ENCODE results near the gene ITGAV. TPM values are rescaled to one million over a fixed set of nuclear protein-coding genes. Genes with fewer than 3 reads are reported as not detected.

Gene ITGAV
- total RNA-seq, 6 donors from 2014 or later, result 19.9 to 75.4 (median 58.7) TPM

GRCh38 chr2:186704897-186705296, 115.0 kb downstream of the ITGAV start:
- H3K36me3 ChIP-seq, result no peaks in the 10 kb centered on the region
- no peak for ATAC-seq (ENCODE audit: low FRiP score in 2 of 2)
- TF ChIP-seq POLR2A (IDR thresholded peaks at IDR 0.05), result no peak
- TF ChIP-seq EP300 (IDR thresholded peaks at IDR 0.05), result no peak
- TF ChIP-seq CTCF (IDR thresholded peaks at IDR 0.05), result no peak
- TF ChIP-seq POLR2AphosphoS5 (IDR thresholded peaks at IDR 0.05), result no peak
- no peak for DNase-seq
- no peaks in the 10 kb centered on the region for H3K9me3 ChIP-seq
- no peaks in the 10 kb centered on the region for H3K4me1 ChIP-seq
- no peak overlapping the region for H3K4me3 ChIP-seq
- no peaks in the 10 kb centered on the region for H3K27me3 ChIP-seq
- 88 to 90% methylated on average over 3 of the region's 3 CpGs for WGBS, 2 donors
- H3K27ac ChIP-seq, result no peak overlapping the region

- no peaks in the 10 kb centered on the region for H3K36me3 ChIP-seq
- TF ChIP-seq POLR2A (IDR thresholded peaks at IDR 0.05) (no peak), EP300 (IDR thresholded peaks at IDR 0.05) (no peak), CTCF (IDR thresholded peaks at IDR 0.05) (no peak), POLR2AphosphoS5 (IDR thresholded peaks at IDR 0.05) (no peak)
- H3K9me3 ChIP-seq, result no peaks in the 10 kb centered on the region
- 88 to 89% methylated on average over 6 of the region's 6 CpGs for WGBS, 2 donors
- H3K4me3 ChIP-seq, result no peak overlapping the region
- ATAC-seq (ENCODE audit: low FRiP score in 2 of 2), result no peak
- no peaks in the 10 kb centered on the region for H3K27me3 ChIP-seq
- no peak overlapping the region for H3K27ac ChIP-seq
- no peak for DNase-seq
- H3K4me1 ChIP-seq, result no peaks in the 10 kb centered on the region
Measured at GRCh38 chr2:186709529-186710450, 119.9 kb downstream of the ITGAV start.

DNA sequence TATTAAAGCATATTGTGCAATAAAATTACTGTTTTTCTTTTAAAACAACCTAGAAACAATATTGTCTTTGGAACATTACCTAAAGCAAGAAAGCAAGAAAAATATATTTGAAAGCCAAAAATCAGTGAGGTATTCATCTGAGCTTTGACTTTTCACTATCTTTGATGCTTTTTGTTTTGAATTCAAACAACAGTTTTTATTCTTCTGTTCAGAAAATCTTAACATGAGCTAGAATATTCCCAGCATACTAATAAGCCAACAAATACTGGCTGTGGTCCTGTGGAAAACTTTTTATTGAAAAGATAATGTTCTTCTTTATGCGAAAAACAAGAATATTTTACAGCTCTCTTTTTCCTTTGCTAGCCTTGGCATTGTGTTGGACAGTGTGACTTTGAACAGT, 123.8 kb downstream of the ITGAV start:
- H3K27me3 ChIP-seq, result no peaks in the 10 kb centered on the region
- no peaks in the 10 kb centered on the region for H3K9me3 ChIP-seq
- H3K4me1 ChIP-seq, result no peaks in the 10 kb centered on the region
- TF ChIP-seq POLR2AphosphoS5 (IDR thresholded peaks at IDR 0.05), result no peak
- TF ChIP-seq EP300 (IDR thresholded peaks at IDR 0.05), result no peak
- no peak overlapping the region for H3K4me3 ChIP-seq
- no peak overlapping the region for H3K27ac ChIP-seq
- no peaks in the 10 kb centered on the region for H3K36me3 ChIP-seq
- DNase-seq, result no peak
- no peak for ATAC-seq (ENCODE audit: low FRiP score in 2 of 2)
- WGBS, 2 donors, result 89 to 90% methylated on average over 1 of the region's 1 CpG

GRCh38 chr2:186714611-186715010, 124.8 kb downstream of the ITGAV start:
- no peak for ATAC-seq (ENCODE audit: low FRiP score in 2 of 2)

GRCh38 chr2:186716004-186716403, 126.1 kb downstream of the ITGAV start:
- WGBS, 2 donors, result 92 to 95% methylated on average over 1 of the region's 1 CpG
- no peak for TF ChIP-seq EP300 (IDR thresholded peaks at IDR 0.05)
- TF ChIP-seq POLR2A (IDR thresholded peaks at IDR 0.05), result no peak
- no peak for TF ChIP-seq POLR2AphosphoS5 (IDR thresholded peaks at IDR 0.05)
- no peak for TF ChIP-seq CTCF (IDR thresholded peaks at IDR 0.05)
- H3K4me1 ChIP-seq, result no peaks in the 10 kb centered on the region
- no peaks in the 10 kb centered on the region for H3K36me3 ChIP-seq
- H3K27ac ChIP-seq, result no peak overlapping the region
- no peak overlapping the region for H3K4me3 ChIP-seq
- ATAC-seq (ENCODE audit: low FRiP score in 2 of 2), result no peak
- H3K9me3 ChIP-seq, result no peaks in the 10 kb centered on the region
- DNase-seq, result no peak
- no peaks in the 10 kb centered on the region for H3K27me3 ChIP-seq

More at GRCh38 chr2:186714611-186715010, 124.8 kb downstream of the ITGAV start:
- Histone ChIP-seq H3K36me3 (no peaks in the 10 kb centered on the region), H3K4me3 (no peak overlapping the region), H3K9me3 (no peaks in the 10 kb centered on the region), H3K27me3 (no peaks in the 10 kb centered on the region), H3K4me1 (no peaks in the 10 kb centered on the region), H3K27ac (no peak overlapping the region)
- 83 to 88% methylated on average over 2 of the region's 2 CpGs for WGBS, 2 donors
- DNase-seq, result no peak
- TF ChIP-seq POLR2A (IDR thresholded peaks at IDR 0.05) (no peak), EP300 (IDR thresholded peaks at IDR 0.05) (no peak), POLR2AphosphoS5 (IDR thresholded peaks at IDR 0.05) (no peak), CTCF (IDR thresholded peaks at IDR 0.05) (no peak)
